ENCODE data around the gene BAIAP2L1. TPM values are rescaled to one million over a fixed set of nuclear protein-coding genes. Genes with fewer than 3 reads are reported as not detected.

BAIAP2L1 gene
- total RNA-seq, 1 experiment from 2014 or later: 120 TPM

DNA sequence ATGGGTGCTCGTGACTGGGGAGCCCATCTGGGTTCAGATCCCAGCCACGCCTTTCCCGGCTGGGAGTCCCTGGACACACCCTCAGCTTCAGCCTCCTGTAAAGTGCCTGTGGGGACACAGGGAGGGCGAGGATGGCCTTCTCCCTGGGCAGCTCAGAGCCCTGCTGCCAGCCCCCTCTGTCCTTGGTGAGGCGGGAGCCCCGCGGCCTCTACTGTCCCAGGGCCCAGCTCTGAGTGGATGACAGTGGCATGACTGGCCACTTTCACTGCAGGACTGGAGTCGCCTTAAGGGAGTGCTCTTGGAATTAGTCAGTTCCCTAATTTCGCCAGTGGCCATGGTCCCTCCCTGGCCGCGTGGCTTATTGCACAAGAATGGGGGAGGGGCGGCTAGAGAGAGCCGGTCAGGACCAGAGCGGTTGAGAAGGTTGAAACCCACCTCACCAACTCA is 114.8 kb downstream of the BAIAP2L1 start:
- H3K4me1 ChIP-seq (ENCODE audit: control insufficient read depth, insufficient read depth, low read length): peaks cover 56% of the 10 kb centered on the region
- DNase-seq (ENCODE audit: low read depth, low spot score) (no peak), ATAC-seq (peak; percentile 1; the same call in 1 of the 2 replicates)
- H3K4me3 ChIP-seq (ENCODE audit: low read depth in 2 of 2, low read length in 2 of 2): peak overlapping the region in 1 of 2 experiments; percentile 90; a peak in 2 of 4 replicates
- H3K27me3 ChIP-seq (ENCODE audit: control insufficient read depth, insufficient read depth, low read length): no peaks in the 10 kb centered on the region
- no peaks in the 10 kb centered on the region for H3K9me3 ChIP-seq (ENCODE audit: control insufficient read depth, insufficient read depth, low read depth, low read length)
- TF ChIP-seq, protein P1, sequence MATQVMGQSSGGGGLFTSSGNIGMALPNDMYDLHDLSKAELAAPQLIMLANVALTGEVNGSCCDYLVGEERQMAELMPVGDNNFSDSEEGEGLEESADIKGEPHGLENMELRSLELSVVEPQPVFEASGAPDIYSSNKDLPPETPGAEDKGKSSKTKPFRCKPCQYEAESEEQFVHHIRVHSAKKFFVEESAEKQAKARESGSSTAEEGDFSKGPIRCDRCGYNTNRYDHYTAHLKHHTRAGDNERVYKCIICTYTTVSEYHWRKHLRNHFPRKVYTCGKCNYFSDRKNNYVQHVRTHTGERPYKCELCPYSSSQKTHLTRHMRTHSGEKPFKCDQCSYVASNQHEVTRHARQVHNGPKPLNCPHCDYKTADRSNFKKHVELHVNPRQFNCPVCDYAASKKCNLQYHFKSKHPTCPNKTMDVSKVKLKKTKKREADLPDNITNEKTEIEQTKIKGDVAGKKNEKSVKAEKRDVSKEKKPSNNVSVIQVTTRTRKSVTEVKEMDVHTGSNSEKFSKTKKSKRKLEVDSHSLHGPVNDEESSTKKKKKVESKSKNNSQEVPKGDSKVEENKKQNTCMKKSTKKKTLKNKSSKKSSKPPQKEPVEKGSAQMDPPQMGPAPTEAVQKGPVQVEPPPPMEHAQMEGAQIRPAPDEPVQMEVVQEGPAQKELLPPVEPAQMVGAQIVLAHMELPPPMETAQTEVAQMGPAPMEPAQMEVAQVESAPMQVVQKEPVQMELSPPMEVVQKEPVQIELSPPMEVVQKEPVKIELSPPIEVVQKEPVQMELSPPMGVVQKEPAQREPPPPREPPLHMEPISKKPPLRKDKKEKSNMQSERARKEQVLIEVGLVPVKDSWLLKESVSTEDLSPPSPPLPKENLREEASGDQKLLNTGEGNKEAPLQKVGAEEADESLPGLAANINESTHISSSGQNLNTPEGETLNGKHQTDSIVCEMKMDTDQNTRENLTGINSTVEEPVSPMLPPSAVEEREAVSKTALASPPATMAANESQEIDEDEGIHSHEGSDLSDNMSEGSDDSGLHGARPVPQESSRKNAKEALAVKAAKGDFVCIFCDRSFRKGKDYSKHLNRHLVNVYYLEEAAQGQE (IDR thresholded peaks at IDR 0.05; ENCODE audit: insufficient read depth in 1 of 2, low read depth in 2 of 2, low read length in 1 of 2): no peak
- TF ChIP-seq, protein P2, sequence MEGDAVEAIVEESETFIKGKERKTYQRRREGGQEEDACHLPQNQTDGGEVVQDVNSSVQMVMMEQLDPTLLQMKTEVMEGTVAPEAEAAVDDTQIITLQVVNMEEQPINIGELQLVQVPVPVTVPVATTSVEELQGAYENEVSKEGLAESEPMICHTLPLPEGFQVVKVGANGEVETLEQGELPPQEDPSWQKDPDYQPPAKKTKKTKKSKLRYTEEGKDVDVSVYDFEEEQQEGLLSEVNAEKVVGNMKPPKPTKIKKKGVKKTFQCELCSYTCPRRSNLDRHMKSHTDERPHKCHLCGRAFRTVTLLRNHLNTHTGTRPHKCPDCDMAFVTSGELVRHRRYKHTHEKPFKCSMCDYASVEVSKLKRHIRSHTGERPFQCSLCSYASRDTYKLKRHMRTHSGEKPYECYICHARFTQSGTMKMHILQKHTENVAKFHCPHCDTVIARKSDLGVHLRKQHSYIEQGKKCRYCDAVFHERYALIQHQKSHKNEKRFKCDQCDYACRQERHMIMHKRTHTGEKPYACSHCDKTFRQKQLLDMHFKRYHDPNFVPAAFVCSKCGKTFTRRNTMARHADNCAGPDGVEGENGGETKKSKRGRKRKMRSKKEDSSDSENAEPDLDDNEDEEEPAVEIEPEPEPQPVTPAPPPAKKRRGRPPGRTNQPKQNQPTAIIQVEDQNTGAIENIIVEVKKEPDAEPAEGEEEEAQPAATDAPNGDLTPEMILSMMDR (IDR thresholded peaks at IDR 0.05): no peak
- no peak for TF ChIP-seq POLR2AphosphoS5 (IDR thresholded peaks at IDR 0.05; ENCODE audit: low read depth, low read length)
- TF ChIP-seq SIN3A (IDR thresholded peaks at IDR 0.05; ENCODE audit: borderline replicate concordance, insufficient read depth, low read depth, low read length): no peak
- TF ChIP-seq TCF7L2 (IDR thresholded peaks at IDR 0.05; ENCODE audit: low read depth, low read length): no peak
- peak overlapping the region; percentile 98 for H3K27ac ChIP-seq (ENCODE audit: low read length)
- in situ Hi-C loops (cut with HindIII; ENCODE audit: low pct_unique_long_range_greater_than_20kb, low sequenced_read_pairs) (loop anchor here (25.0 kb wide), 1 partner anchor 101 kb away; no protein-coding TSS in a partner anchor), intact Hi-C loops (cut with micrococcal nuclease; ENCODE audit: unreplicated experiment) (no loop called here)
- peaks cover 4% of the 10 kb centered on the region for H3K36me3 ChIP-seq (ENCODE audit: control insufficient read depth, insufficient read depth, low read length)
- no TSS peak for BruUV-seq (replicated peaks)
- POLR2A ChIA-PET: no interaction called here
- CTCF ChIA-PET: no interaction called here

GRCh38 chr7:98285157-98286092 is 115.5 kb downstream of the BAIAP2L1 start:
- POLR2A ChIA-PET: no interaction called here
- peaks cover 4% of the 10 kb centered on the region for H3K36me3 ChIP-seq (ENCODE audit: control insufficient read depth, insufficient read depth, low read length)
- no peaks in the 10 kb centered on the region for H3K27me3 ChIP-seq (ENCODE audit: control insufficient read depth, insufficient read depth, low read length)
- ATAC-seq (no peak), DNase-seq (ENCODE audit: low read depth, low spot score) (no peak)
- peak overlapping the region; percentile 98 for H3K27ac ChIP-seq (ENCODE audit: low read length)
- in situ Hi-C loops (cut with HindIII; ENCODE audit: low pct_unique_long_range_greater_than_20kb, low sequenced_read_pairs) (loop anchor here (25.0 kb wide), 1 partner anchor 102 kb away; no protein-coding TSS in a partner anchor), intact Hi-C loops (cut with micrococcal nuclease; ENCODE audit: unreplicated experiment) (no loop called here)
- no TSS peak for BruUV-seq (replicated peaks)
- TF ChIP-seq, protein P2 (IDR thresholded peaks at IDR 0.05): no peak
- peak; percentile 35; the same call in 1 of the 2 replicates for TF ChIP-seq POLR2AphosphoS5 (IDR thresholded peaks at IDR 0.05; ENCODE audit: low read depth, low read length)
- peaks cover 52% of the 10 kb centered on the region for H3K4me1 ChIP-seq (ENCODE audit: control insufficient read depth, insufficient read depth, low read length)
- CTCF ChIA-PET: interaction anchor here (0.5 kb wide), 1 partner anchor 20 kb away, joined by 3 read pairs; no protein-coding TSS in a partner anchor
- peak overlapping the region; percentile 89 to 90 for H3K4me3 ChIP-seq (ENCODE audit: low read depth in 2 of 2, low read length in 2 of 2)
- no peaks in the 10 kb centered on the region for H3K9me3 ChIP-seq (ENCODE audit: control insufficient read depth, insufficient read depth, low read depth, low read length)

Measured in Panc1 (cell line).